Mononuclear cell (primary cell): ENCODE measurements around the gene CXCL13. TPM values are rescaled to one million over a fixed set of nuclear protein-coding genes. Genes with fewer than 3 reads are reported as not detected.
"Not testable (repeated sequence)": the region's sequence is repeated elsewhere in the genome, so short reads cannot be mapped to it uniquely, and the experiment has no call there.

Experiments
- H3K27me3 ChIP-seq: 2 replicates; pipeline ENCODE4 v1.6.0; 2011; ENCODE audit warnings: low read length, control low read depth; ENCODE audit not compliant: insufficient read depth
- H3K4me1 ChIP-seq: 2 replicates; pipeline ENCODE4 v1.5.1; 2011; ENCODE audit warnings: mild to moderate bottlenecking, low read length, control low read depth; ENCODE audit not compliant: insufficient read depth
- H3K4me3 ChIP-seq: 2 replicates; pipeline ENCODE4 v1.5.1; 2011; ENCODE audit warnings: mild to moderate bottlenecking, low read length, moderate library complexity
- H3K9me3 ChIP-seq: 2 replicates; pipeline ENCODE4 v1.5.1; 2011; ENCODE audit warnings: low read depth, mild to moderate bottlenecking, control low read depth, low read length
- total RNA-seq: library from RNA; depleted of rRNA; stranded (reverse); fragments of >200 nt; gene quantifications from one replicate; pipeline ENCODE4 v1.2.3, GENCODE V29; 2012

The CXCL13 gene, protein sequence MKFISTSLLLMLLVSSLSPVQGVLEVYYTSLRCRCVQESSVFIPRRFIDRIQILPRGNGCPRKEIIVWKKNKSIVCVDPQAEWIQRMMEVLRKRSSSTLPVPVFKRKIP
- total RNA-seq, result not detected

DNA sequence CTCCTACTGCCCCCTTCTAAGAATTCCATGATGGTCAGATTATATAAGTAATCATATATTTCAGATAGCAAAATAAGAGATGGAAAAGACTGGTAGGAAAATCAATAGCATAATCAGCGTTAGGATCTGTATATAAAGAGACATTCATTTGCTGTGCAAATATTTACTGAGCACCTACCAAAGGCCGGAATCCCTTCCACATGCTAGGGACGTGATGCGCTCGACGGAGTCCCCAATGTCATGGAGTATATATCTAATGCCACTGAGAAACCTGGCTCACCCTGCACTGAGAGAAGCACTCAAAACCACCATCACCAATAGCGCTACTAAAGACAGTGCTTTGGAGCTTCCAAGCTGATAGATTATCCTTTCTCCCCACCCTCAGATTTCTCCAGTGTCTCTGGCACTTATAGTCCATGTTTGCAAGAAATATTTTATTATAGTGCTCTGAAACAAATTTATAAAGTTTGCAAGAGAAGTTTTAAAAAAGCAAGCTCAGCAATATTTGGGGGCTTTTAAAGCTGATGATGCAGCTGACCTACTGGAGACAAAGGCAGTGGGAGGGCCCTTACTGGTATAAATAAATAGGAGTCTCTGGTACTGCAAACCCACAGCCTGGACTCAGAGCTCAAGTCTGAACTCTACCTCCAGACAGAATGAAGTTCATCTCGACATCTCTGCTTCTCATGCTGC lies at the start of gene CXCL13:
Gene CXCL13, plus strand, starts transcription at position 611 of the 693 bp plus-strand sequence. Its CDS starts 46 bp downstream, at position 657.
- no peaks in the 10 kb centered on the region for H3K27me3 ChIP-seq
- H3K4me3 ChIP-seq, result no peak within 1 kb of the TSS
- H3K4me1 ChIP-seq, result no peaks in the 10 kb centered on the region
- no peaks in the 10 kb centered on the region for H3K9me3 ChIP-seq

DNA sequence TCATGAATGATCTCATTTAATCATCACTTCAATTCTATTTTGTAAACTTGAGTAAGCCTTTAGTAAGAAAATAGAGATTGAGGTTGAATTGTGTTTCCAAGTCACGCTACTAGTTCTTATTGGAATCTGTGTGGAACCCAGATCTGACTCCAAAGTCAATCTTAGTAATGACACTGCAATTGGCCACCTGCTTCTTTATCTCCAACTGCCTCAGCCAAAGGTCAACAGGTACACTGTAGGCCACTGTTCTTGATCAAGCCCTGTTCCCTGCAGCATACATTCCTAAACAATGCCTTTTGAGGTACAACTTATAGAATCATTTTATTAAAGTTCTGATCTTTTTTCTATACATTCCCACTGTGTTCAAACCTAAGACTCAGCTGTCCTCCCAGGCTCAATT lies 45.5 kb upstream of the CXCL13 start:
- Histone ChIP-seq H3K4me1 (no peaks in the 10 kb centered on the region), H3K27me3 (no peaks in the 10 kb centered on the region), H3K9me3 (peaks cover 10% of the 10 kb centered on the region), H3K4me3 (no peak overlapping the region)

DNA sequence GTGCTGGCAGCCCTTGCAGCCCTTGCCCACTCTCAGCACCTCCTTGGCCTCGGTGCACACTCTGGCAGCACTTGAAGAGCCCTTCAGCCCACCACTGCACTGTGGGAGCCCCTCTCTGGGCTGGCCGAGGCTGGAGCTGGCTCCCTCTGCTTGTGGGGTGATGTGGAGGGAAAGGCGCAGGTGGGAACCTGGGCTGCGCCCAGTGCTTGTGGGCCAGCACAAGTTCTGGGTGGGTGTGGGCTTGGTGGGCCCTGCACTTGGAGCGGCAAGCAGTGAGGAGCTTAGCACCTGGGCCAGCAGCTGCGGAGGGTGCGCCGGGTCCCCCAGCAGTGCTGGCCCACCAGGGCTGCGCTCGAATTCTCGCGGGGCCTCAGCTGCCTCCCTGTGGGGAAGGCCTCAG lies 43.9 kb upstream of the CXCL13 start:
- not testable (repeated sequence) for H3K4me3 ChIP-seq, H3K4me1 ChIP-seq, H3K9me3 ChIP-seq, H3K27me3 ChIP-seq

DNA sequence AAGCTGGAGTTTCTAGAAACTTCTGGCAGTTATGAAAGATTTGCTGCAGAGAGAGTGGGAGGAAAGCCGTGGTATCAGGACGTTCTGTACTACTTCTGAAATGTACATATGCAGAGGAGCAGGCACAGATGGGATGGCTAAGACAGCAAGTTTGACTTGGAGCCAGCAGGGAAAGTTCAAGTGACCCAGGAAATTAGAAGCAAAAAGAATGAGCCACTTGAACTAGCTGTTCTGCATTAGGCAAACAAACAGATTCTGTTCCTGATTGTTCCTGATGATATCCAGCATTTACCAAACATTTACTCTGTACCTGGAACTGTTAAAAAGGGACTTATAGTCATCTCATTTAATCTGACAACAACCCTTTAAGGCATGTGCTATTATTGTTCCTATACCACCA lies 41.4 kb upstream of the CXCL13 start:
- H3K4me3 ChIP-seq, result no peak overlapping the region
- no peaks in the 10 kb centered on the region for H3K9me3 ChIP-seq
- no peaks in the 10 kb centered on the region for H3K4me1 ChIP-seq
- no peaks in the 10 kb centered on the region for H3K27me3 ChIP-seq

DNA sequence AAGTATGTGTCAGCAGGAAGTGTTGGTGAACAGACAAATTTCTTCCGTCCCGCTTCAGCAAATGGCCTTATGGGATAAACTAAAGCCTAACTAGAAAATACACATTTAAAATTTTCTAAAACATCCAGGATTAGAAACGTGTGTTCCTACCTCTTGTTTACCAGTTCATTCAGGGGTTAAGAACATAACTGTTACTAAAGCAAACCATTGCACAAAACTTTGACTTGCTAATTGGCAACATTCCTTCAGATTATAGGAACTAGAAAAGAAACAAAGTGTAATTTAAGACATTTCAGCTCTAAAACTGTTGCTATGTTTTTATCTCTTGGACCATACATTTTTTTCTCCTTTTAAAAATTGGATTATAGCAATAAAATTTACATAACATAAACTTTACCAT lies 39.5 kb upstream of the CXCL13 start:
- no peaks in the 10 kb centered on the region for H3K9me3 ChIP-seq
- H3K27me3 ChIP-seq, result no peaks in the 10 kb centered on the region
- no peak overlapping the region for H3K4me3 ChIP-seq
- no peaks in the 10 kb centered on the region for H3K4me1 ChIP-seq

DNA sequence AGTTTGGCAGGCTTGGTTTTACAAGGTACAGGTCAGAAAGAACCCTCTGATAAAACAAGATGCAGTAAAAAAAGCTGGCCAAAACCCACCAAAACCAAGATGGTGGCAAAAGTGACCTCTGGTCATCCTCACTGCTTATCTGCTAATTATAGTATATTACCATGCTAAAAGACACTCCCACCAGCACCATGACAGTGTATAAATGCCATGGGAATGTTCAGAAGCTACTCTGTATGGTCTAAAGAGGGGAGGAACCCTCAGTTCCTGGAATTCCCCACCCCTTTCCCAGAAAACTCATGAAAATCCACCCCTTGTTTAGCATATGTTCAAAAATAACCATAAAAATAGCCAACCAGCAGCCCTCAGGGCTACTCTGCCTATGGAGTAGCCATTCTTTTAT lies 38.1 kb upstream of the CXCL13 start:
- Histone ChIP-seq H3K27me3 (no peaks in the 10 kb centered on the region), H3K4me3 (no peak overlapping the region), H3K9me3 (no peaks in the 10 kb centered on the region), H3K4me1 (no peaks in the 10 kb centered on the region)

DNA sequence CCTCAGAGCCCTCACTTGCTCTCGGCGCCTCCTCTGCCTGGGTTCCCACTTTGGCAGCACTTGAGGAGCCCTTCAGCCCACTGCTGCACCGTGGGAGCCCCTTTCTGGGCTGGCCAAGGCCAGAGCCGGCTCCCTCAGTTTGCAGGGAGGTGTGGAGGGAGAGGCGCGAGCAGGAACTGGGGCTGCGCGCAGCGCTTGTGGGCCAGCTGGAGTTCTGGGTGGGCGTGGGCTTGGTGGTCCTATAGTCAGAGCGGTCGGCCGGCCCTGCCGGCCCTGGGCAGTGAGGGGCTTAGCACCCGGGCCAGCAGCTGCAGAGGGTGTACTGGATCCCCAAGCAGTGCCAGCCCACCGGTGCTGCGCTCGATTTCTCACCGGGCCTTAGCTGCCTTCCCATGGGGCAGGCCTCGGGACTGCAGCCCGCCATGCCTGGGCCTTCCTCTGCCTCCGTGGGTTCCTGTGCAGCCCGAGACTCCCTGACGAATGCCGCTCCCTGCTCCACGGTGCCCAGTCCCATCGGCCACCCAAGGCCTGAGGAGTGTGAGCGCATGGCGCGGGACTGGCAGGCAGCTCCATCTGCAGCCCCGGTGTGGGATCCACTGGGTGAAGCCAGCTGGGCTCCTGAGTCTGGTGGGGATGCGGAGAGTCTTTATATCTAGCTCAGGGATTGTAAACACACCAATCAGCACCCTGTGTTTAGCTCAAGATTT lies 35.0 kb upstream of the CXCL13 start:
- H3K9me3 ChIP-seq, H3K27me3 ChIP-seq: not testable (repeated sequence)

DNA sequence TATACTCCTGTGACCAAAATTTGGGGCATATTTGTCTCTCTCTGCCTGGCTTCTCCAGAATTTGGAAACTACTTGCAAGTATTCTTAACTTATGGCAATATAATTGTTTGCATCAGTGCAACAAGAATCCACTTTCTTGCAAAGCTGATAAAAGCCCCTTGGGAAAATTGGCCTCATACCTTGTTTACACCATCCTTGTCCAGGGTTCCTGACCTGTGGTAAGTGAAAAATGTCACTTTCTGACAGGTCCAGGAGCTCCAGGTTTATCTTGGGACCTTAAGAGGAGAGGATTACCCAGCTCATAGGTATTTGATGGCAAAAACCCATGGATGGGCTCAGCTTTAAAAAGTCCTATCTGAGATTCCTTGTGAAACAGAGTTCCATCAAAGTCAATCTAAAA lies 29.3 kb upstream of the CXCL13 start:
- Histone ChIP-seq H3K4me1 (no peaks in the 10 kb centered on the region), H3K27me3 (no peaks in the 10 kb centered on the region), H3K9me3 (no peaks in the 10 kb centered on the region), H3K4me3 (no peak overlapping the region)

More for the DNA sequence above, 35.0 kb upstream of the CXCL13 start:
- H3K4me1 ChIP-seq, H3K4me3 ChIP-seq: not testable (repeated sequence)

DNA sequence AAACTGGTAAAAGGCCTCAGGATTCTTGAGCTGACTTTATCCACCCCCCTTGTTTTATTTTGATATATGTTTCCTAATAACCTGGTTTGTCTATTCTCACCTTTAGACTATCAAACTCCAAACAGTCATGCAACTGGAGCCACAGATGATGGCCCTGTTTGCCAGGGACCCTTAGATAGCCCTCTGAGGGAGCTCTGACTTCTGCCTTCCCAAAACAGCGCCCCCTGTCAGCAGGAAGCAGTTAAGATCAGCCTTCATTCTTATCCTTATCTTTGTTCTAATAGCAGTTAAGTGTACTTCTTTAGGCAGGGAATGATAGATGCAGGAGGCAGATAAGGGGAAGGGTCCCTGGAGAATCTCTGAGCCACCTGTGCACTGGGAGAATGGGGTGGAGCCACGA lies 27.5 kb upstream of the CXCL13 start:
- Histone ChIP-seq H3K9me3 (no peaks in the 10 kb centered on the region), H3K27me3 (no peaks in the 10 kb centered on the region), H3K4me3 (no peak overlapping the region)

DNA sequence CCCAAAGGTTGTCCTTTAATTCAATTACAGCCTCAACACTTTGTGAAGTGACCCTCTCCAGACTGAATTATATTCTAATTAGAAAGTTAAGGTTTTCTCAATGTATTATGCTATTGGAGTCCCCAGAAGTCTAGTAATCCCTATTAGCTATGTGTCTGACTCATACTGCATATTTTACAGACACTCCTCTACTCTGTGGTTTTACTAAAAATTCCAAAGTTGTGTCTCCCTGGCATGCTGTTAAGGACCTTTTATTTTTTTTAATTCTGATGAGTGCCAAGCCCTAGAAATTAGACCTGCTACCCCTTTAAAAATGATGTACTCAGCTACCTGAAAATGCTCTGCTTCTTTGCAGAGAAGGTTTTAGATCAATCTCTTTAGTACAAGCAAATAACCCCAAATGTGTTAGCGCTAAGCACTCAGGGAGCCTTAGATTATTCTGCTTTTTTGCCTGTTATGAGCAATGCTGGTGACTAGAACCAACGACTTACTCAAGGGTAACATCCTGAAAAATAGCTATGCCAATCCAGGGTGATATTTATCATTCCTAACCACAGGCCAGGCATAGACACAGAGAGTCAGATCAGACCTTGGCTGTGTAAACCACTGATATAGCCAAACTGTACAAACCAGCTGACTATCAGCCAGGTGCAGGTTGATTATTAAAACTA lies 26.1 kb upstream of the CXCL13 start:
- H3K4me3 ChIP-seq, result no peak overlapping the region
- no peaks in the 10 kb centered on the region for H3K27me3 ChIP-seq

More for the DNA sequence above, 27.5 kb upstream of the CXCL13 start:
- H3K4me1 ChIP-seq, result no peaks in the 10 kb centered on the region

DNA sequence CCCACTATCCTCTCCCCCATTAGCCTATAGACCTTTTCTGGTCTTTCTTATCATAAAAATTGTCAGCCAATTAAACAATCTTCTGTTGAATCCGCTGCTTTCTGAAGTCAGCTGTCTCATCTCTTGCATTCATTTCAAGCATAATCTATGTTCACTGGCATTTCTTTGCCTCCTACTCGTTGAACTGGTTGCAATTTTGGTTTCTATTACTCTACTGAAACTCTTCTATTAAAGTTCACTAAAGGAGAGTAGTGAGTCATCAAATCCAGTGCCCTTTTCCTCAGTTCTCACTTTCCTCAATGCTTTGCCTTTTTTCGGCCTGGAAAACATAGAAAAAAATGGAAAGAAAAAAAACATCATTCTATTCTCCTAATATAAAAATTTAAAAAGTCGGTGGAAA lies 23.9 kb upstream of the CXCL13 start:
- no peaks in the 10 kb centered on the region for H3K9me3 ChIP-seq
- no peak overlapping the region for H3K4me3 ChIP-seq
- no peaks in the 10 kb centered on the region for H3K27me3 ChIP-seq
- H3K4me1 ChIP-seq, result peaks cover 4% of the 10 kb centered on the region

More for the DNA sequence above, 26.1 kb upstream of the CXCL13 start:
- no peaks in the 10 kb centered on the region for H3K4me1 ChIP-seq
- H3K9me3 ChIP-seq, result no peaks in the 10 kb centered on the region

DNA sequence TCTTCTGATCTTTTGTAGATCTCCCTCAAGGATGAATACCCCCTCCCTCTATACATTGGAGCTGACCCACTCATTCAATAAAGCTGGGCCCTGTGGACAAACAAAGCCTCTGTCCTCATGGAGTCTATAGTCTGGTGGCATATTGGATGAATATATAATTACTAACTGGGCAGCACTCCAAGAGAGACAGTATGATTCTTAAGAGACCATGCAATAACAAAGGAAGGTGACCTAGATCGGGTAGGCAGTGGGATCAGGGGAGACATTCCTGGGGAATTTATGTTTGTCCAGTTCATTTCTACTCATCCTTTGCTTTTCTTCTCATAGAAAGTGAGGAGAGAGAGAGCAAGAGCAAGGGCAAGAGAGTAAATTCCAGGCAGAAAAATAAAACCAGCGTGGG lies 23.5 kb upstream of the CXCL13 start:
- H3K9me3 ChIP-seq, result no peaks in the 10 kb centered on the region

DNA sequence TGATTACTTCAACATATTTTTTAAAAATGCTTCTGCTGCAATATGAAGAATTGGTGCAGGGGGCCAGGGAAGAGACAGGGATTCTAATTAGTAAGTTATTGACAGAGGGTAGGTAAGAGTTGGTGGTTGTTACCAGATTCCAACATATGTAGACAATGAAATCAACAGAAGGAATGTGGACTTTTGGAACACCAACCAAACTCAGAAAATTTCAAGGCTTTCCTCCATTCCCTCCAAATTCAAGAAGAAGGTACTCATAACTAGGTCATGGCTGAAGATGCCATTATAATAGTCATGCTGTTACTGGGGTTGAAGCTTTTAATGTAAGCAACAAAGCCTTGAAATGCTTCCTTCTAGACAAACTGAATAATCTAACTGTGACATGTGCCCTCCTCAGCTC lies 22.9 kb upstream of the CXCL13 start:
- Histone ChIP-seq H3K9me3 (no peaks in the 10 kb centered on the region), H3K27me3 (no peaks in the 10 kb centered on the region), H3K4me1 (peaks cover 10% of the 10 kb centered on the region), H3K4me3 (no peak overlapping the region)

More for the DNA sequence above, 23.5 kb upstream of the CXCL13 start:
- Histone ChIP-seq H3K4me3 (no peak overlapping the region), H3K27me3 (no peaks in the 10 kb centered on the region), H3K4me1 (peaks cover 9% of the 10 kb centered on the region)

DNA sequence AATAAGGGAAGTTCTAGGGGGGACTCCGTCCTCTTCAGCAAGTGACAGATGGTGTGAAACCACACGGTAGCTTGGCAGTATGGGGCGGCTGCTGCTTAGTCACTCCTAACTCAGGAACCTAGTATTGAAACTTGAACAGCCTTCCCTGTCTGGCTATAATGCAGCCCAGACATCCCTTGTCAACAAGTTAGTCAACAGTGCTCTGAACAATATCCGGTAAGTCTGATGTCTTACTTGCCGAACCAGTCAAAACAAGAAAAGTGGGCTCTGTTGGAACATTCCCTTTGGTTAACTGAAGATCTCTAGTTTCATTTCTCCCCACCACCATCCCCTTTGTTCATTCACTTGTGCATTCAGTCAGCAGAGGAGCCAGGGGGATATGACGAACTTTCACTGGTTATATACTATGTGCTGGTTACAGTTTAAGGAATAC lies 18.7 kb upstream of the CXCL13 start:
- H3K9me3 ChIP-seq, result no peaks in the 10 kb centered on the region
- no peak overlapping the region for H3K4me3 ChIP-seq
- H3K27me3 ChIP-seq, result no peaks in the 10 kb centered on the region
- peaks cover 10% of the 10 kb centered on the region for H3K4me1 ChIP-seq

DNA sequence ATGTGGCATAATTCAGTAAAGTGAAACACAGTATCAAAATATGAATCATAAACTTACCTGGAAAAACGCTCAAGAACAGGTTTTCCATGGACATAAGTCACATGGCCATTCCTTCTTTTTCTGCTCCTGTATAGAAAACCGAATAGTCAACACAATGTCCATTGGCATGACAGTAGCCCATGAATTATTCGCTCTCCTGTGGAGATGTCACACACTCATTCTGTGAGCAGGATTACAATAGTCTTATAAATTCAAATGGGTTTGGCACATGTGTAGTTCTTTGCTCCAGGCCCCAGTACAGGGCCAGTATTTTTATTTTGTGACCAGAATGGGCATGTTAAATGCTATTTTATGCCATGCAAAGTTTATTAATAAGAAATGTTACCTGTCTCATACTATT lies 15.1 kb upstream of the CXCL13 start:
- H3K9me3 ChIP-seq, result no peaks in the 10 kb centered on the region
- H3K27me3 ChIP-seq, result no peaks in the 10 kb centered on the region
- H3K4me1 ChIP-seq, result peaks cover 10% of the 10 kb centered on the region
- H3K4me3 ChIP-seq, result no peak overlapping the region
